HG03039 (cell line): Measurements from ENCODE around the gene CDKN2C.

ENCODE experiments used
- ATAC-seq: cut with Tn5 transposase; IDR thresholded peaks from one replicate; pipeline ENCODE4 v1.9.1; 2021; ENCODE audit warnings: mild to moderate bottlenecking, moderate library complexity; ENCODE audit not compliant: unreplicated experiment

Gene CDKN2C

GRCh38 chr1:51014878-51015277, 44.8 kb downstream of the CDKN2C start:
- ATAC-seq: no peak

GRCh38 chr1:51019811-51020210, 49.8 kb downstream of the CDKN2C start:
- no peak for ATAC-seq
